ENCODE data around the gene HAND2. TPM values are rescaled to one million over a fixed set of nuclear protein-coding genes. Genes with fewer than 3 reads are reported as not detected.
A peak's percentile ranks its signal among the peaks of the same experiment; 100 is the strongest.

The HAND2 gene
- total and polyA plus RNA-seq, 2 experiments from 2014 or later: 0.15 TPM; not detected in 1

DNA sequence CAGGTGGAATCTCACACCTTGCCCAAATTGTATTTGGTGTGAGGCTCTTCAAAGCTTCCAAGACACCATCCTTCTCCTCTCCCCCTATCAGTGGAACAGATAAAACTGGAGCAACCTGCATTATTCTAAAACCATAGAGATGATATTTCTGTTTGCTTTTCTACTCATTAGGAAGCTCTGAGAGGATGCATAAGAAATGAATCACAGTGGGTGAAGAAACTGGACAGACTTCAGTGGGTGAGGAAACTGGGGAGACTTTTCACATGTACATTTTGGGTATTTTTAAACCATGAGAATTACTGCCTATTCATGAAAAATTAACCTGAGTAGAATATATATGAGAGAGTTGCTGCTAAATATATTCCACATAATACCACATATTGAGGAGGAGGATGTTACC is 16.4 kb downstream of the HAND2 start:
- H3K27me3 Mint-ChIP-seq (ENCODE audit: insufficient read depth, low read depth, poor library complexity): peaks cover 100% of the 10 kb centered on the region
- peaks cover 100% of the 10 kb centered on the region for H3K27me3 ChIP-seq (ENCODE audit: insufficient read depth)
- no peak overlapping the region for H3K27ac ChIP-seq (ENCODE audit: low read depth)
- no peaks in the 10 kb centered on the region for H3K36me3 ChIP-seq (ENCODE audit: insufficient read depth)
- no peaks in the 10 kb centered on the region for H3K36me3 Mint-ChIP-seq (ENCODE audit: low read depth)
- H3K79me2 ChIP-seq (replicated peaks; ENCODE audit: insufficient read depth): no peaks in the 10 kb centered on the region
- H3K27ac Mint-ChIP-seq: no peak overlapping the region
- ATAC-seq (no peak), DNase-seq (ENCODE audit: low spot score) (no peak)
- no peak overlapping the region for H3K4me3 ChIP-seq
- peaks cover 61% of the 10 kb centered on the region for H3K4me1 ChIP-seq (ENCODE audit: insufficient read depth)
- H3K4me1 Mint-ChIP-seq: peaks cover 35% of the 10 kb centered on the region
- peaks cover 37% of the 10 kb centered on the region for H3F3A ChIP-seq (replicated peaks; ENCODE audit: low read depth)
- H3K9me2 ChIP-seq (ENCODE audit: insufficient read depth): no peaks in the 10 kb centered on the region
- peaks cover 48% of the 10 kb centered on the region for H4K20me1 ChIP-seq (replicated peaks; ENCODE audit: insufficient read depth)
- no peak overlapping the region; the same call in 1 of the 2 replicates for H3K4me2 ChIP-seq
- no peak overlapping the region for H2AFZ ChIP-seq
- no peak overlapping the region for H3K4me3 Mint-ChIP-seq
- H3K9me3 Mint-ChIP-seq: peaks cover 3% of the 10 kb centered on the region; the same call in 1 of the 3 replicates
- TF ChIP-seq ZNF114 (CRISPR knock-in tag; IDR thresholded peaks at IDR 0.05) (no peak), ZNF331 (CRISPR knock-in tag; IDR thresholded peaks at IDR 0.05; ENCODE audit: low read depth) (no peak), EZH2 (IDR thresholded peaks at IDR 0.05; ENCODE audit: low read depth, unreplicated experiment) (peak; percentile 42)

DNA sequence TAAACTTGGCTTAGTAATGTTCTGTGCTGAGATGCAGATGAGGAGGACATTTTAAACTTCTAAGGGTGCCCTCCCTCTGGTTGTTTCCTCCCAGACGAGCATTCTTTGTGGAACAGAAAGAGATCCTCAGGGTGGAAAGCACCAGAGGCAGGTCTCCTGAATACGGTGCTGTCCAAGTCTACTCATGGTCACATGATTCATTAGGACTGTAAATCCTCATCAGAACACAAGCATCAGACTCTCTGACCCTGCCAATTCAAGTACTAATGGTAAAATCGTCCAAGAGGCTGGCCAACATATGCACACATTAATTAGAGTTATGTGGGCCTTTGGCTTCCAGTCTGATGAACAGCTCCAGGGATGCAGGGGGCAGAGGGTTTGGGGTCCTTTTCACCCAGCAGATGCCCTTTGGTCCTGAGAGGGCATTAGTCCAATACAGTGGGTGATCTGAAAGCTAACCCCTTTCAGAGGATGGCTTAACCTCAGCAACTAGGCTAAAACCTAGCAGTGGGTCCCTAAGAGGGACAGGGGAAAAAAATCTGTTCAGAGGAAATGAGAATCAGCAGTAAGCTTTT is 18.2 kb downstream of the HAND2 start:
- H3K27ac Mint-ChIP-seq: no peak overlapping the region
- peaks cover 53% of the 10 kb centered on the region for H4K20me1 ChIP-seq (replicated peaks; ENCODE audit: insufficient read depth)
- H3K4me2 ChIP-seq: no peak overlapping the region
- H3K4me1 Mint-ChIP-seq: peaks cover 41% of the 10 kb centered on the region
- ATAC-seq (no peak), DNase-seq (ENCODE audit: low spot score) (no peak)
- H3K27ac ChIP-seq (ENCODE audit: low read depth): no peak overlapping the region
- H3K4me3 Mint-ChIP-seq: no peak overlapping the region
- H3K36me3 ChIP-seq (ENCODE audit: insufficient read depth): no peaks in the 10 kb centered on the region
- peaks cover 57% of the 10 kb centered on the region for H3K4me1 ChIP-seq (ENCODE audit: insufficient read depth)
- no peak overlapping the region for H3K4me3 ChIP-seq
- H3F3A ChIP-seq (replicated peaks; ENCODE audit: low read depth): peaks cover 31% of the 10 kb centered on the region
- no peaks in the 10 kb centered on the region for H3K9me2 ChIP-seq (ENCODE audit: insufficient read depth)
- H3K79me2 ChIP-seq (replicated peaks; ENCODE audit: insufficient read depth): no peaks in the 10 kb centered on the region
- H3K36me3 Mint-ChIP-seq (ENCODE audit: low read depth): no peaks in the 10 kb centered on the region
- H3K27me3 Mint-ChIP-seq (ENCODE audit: insufficient read depth, low read depth, poor library complexity): peaks cover 100% of the 10 kb centered on the region
- TF ChIP-seq EZH2phosphoT487 (IDR thresholded peaks at IDR 0.05; ENCODE audit: unreplicated experiment) (peak; percentile 19), EZH2 (IDR thresholded peaks at IDR 0.05; ENCODE audit: low read depth, unreplicated experiment) (no peak)
- H3K9me3 Mint-ChIP-seq: peaks cover 8% of the 10 kb centered on the region; the same call in 2 of the 3 replicates
- peaks cover 100% of the 10 kb centered on the region for H3K27me3 ChIP-seq (ENCODE audit: insufficient read depth)
- no peak overlapping the region for H2AFZ ChIP-seq

DNA sequence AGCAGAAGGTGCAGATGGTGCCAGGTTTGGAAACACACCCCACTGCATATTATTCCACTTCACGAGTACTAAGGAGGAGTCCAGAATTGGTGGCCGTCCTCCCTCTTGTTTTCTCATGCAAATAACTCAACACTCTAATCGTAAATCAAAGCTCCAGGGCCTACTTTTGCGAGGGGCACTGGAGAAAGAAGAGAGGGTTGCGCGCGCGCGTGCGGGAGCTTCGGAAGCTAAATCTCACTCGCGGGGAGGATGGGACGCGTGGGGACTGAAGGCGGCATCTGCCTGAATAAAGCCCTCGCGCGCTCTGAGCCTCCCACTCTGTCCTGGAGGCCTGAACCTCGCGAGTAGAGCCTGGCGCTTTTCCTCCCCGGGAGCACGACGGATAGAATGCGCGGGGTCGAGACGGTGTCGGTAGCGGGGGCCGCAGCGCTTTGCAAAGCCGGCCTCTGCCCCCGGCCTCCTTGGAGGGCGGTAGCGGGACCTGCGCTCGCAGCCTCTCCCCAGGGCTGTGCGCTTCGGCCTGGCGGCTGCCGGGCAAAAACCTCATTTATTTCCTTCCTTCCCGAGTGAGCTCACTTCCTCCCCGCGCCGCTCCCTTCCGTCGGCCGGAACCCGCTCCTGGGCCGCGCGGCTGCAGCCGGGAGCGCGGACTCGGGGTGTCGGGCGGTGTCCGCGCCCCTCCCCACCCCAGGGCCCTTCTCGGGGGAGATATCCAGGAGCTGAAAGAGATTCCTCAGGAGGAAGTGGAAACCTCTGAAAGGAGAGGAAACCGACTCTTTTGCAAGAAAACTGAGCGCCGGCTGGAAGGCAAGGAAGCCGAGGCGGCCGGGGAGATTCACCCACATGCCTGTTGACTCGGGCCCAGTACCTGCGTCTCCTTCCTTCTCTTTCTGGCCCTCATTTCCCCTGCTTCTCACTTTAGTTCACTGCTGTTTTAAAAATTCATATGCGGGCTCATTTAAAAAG is 20.7 kb downstream of the HAND2 start:
- peak overlapping the region; percentile 62 for H3K4me3 Mint-ChIP-seq
- DNase-seq (ENCODE audit: low spot score) (peak; percentile 72), ATAC-seq (peak; percentile 25)
- Histone ChIP-seq H3K79me2 (replicated peaks; ENCODE audit: insufficient read depth) (no peaks in the 10 kb centered on the region), H3F3A (replicated peaks; ENCODE audit: low read depth) (peaks cover 26% of the 10 kb centered on the region), H3K27ac (ENCODE audit: low read depth) (no peak overlapping the region), H3K27me3 (ENCODE audit: insufficient read depth) (peaks cover 100% of the 10 kb centered on the region), H3K36me3 (ENCODE audit: insufficient read depth) (no peaks in the 10 kb centered on the region), H4K20me1 (replicated peaks; ENCODE audit: insufficient read depth) (peaks cover 53% of the 10 kb centered on the region), H3K4me2 (peak overlapping the region; percentile 85), H2AFZ (peak overlapping the region; percentile 91; the same call in 1 of the 2 replicates), H3K4me1 (ENCODE audit: insufficient read depth) (peaks cover 47% of the 10 kb centered on the region), H3K4me3 (peak overlapping the region; percentile 57), H3K9me2 (ENCODE audit: insufficient read depth) (no peaks in the 10 kb centered on the region)
- H3K9me3 Mint-ChIP-seq: peaks cover 8% of the 10 kb centered on the region; the same call in 2 of the 3 replicates
- H3K27me3 Mint-ChIP-seq (ENCODE audit: insufficient read depth, low read depth, poor library complexity): peaks cover 100% of the 10 kb centered on the region
- peaks cover 37% of the 10 kb centered on the region for H3K4me1 Mint-ChIP-seq
- H3K36me3 Mint-ChIP-seq (ENCODE audit: low read depth): no peaks in the 10 kb centered on the region
- H3K27ac Mint-ChIP-seq: no peak overlapping the region
- TF ChIP-seq ZNF114 (CRISPR knock-in tag; IDR thresholded peaks at IDR 0.05): no peak
- TF ChIP-seq EZH2 (IDR thresholded peaks at IDR 0.05; ENCODE audit: low read depth, unreplicated experiment): peak; percentile 100
- TF ChIP-seq EZH2phosphoT487 (IDR thresholded peaks at IDR 0.05; ENCODE audit: unreplicated experiment): peak; percentile 98

Data from GM23338 (cell line).